Endothelial cell of umbilical vein (primary cell): ENCODE measurements around the gene ZRANB1. TPM values are rescaled to one million over a fixed set of nuclear protein-coding genes. Genes with fewer than 3 reads are reported as not detected.

Source experiments
- BruUV-seq: library from RNA; stranded (reverse); fragments of 400-500 nt; replicated peaks from 2 replicates; lab custom pipeline; 2021; lab: Mats Ljungman, UMichigan
- CTCF ChIA-PET: fragments of 300-600, 350-600 bp; sonication (Branson Sonifier 250); formaldehyde crosslinking; loops from one replicate; lab custom pipeline; 2021; ENCODE audit warnings: antibody characterized with exemption, inconsistent platforms; lab: Charles Lee
- POLR2A ChIA-PET: fragments of 300-600, 350-600 bp; sonication (Branson Sonifier 250); formaldehyde crosslinking; loops from one replicate; lab custom pipeline; 2021; ENCODE audit warnings: antibody characterized with exemption, inconsistent platforms; lab: Charles Lee
- DNase-seq: peaks from one replicate; pipeline ENCODE4 v3.0.0-alpha.2; 2011; ENCODE audit warnings: low read depth, low spot score
- FAIRE-seq: peaks from 2 replicates; lab custom pipeline; 2011; peaks lifted over from hg19 to GRCh38; lab: Jason Lieb, UNC
- H2AFZ ChIP-seq: 2 replicates; pipeline ENCODE4 v1.6.0; 2012; ENCODE audit warnings: low read depth, low read length, control low read depth, inconsistent platforms
- H3K27ac ChIP-seq: 2 replicates; pipeline ENCODE4 v1.5.1; 2011; ENCODE audit warnings: low read depth, mild to moderate bottlenecking, control low read depth, low read length, moderate library complexity; ENCODE audit not compliant: insufficient read depth
- H3K27me3 ChIP-seq, 2 experiments: 2 replicates each; pipeline versions ENCODE4 v1.6.0 to v1.6.1; 2011; ENCODE audit warnings: low read length in 2 of 2, mixed read lengths in 1 of 2; ENCODE audit not compliant: control insufficient read depth in 2 of 2, insufficient read depth in 2 of 2
- H3K36me3 ChIP-seq, 2 experiments: 2 replicates in 1 of 2; 3 replicates in 1 of 2; pipeline ENCODE4 v1.5.1; 2011; ENCODE audit warnings: low read length in 2 of 2, mild to moderate bottlenecking in 1 of 2, moderate library complexity in 1 of 2; ENCODE audit not compliant: control insufficient read depth in 2 of 2, insufficient read depth in 2 of 2; ENCODE audit errors: extremely low read depth in 1 of 2
- H3K4me1 ChIP-seq: 3 replicates; pipeline ENCODE4 v1.5.1; 2011; ENCODE audit warnings: mild to moderate bottlenecking, low read length; ENCODE audit not compliant: control insufficient read depth, insufficient read depth; ENCODE audit errors: extremely low read depth
- H3K4me2 ChIP-seq: 2 replicates; pipeline ENCODE4 v1.6.1; 2011; ENCODE audit warnings: low read length, control low read depth, mixed read lengths; ENCODE audit not compliant: insufficient read depth
- H3K4me3 ChIP-seq, 3 experiments: fragments of 200-600 bp in 1 of 3; sonication (generic), shearing (Covaris generic) in 1 of 3; replicated peaks in 1 of 3; 2 replicates each; pipeline ENCODE4 v1.5.1; 2011 to 2016; ENCODE audit warnings: control low read depth in 3 of 3, low read length in 3 of 3, mild to moderate bottlenecking in 2 of 3, inconsistent platforms in 1 of 3, low read depth in 1 of 3, moderate library complexity in 1 of 3; ENCODE audit not compliant: insufficient read depth in 1 of 3
- H3K79me2 ChIP-seq: 2 replicates; pipeline ENCODE4 v1.6.0; 2012; ENCODE audit warnings: low read length, inconsistent platforms; ENCODE audit not compliant: control insufficient read depth, insufficient read depth
- H3K9ac ChIP-seq: replicated peaks from 2 replicates; pipeline ENCODE3; 2011; ENCODE audit warnings: low read length, control low read depth; ENCODE audit not compliant: insufficient read depth; ENCODE audit errors: extremely low read depth
- H3K9me1 ChIP-seq: replicated peaks from 3 replicates; pipeline ENCODE4 v1.6.0; 2011; ENCODE audit warnings: mild to moderate bottlenecking, low read length; ENCODE audit not compliant: control insufficient read depth, insufficient read depth; ENCODE audit errors: extremely low read depth
- H3K9me3 ChIP-seq: replicated peaks from 2 replicates; pipeline ENCODE4 v1.5.1; 2012; ENCODE audit warnings: low read length, inconsistent platforms; ENCODE audit not compliant: control insufficient read depth, insufficient read depth
- H4K20me1 ChIP-seq: replicated peaks from 2 replicates; pipeline ENCODE3; 2011; ENCODE audit warnings: mild to moderate bottlenecking, low read length; ENCODE audit not compliant: control insufficient read depth, insufficient read depth; ENCODE audit errors: extremely low read depth
- EZH2 ChIP-seq: IDR thresholded peaks from 2 replicates; pipeline ENCODE4 v1.6.1; 2012; ENCODE audit warnings: borderline replicate concordance, low read depth, mild to moderate bottlenecking, moderate library complexity, low read length, inconsistent platforms; ENCODE audit not compliant: severe bottlenecking
- FOS ChIP-seq: IDR thresholded peaks from 2 replicates; pipeline ENCODE4 v1.6.1; 2011; ENCODE audit warnings: mild to moderate bottlenecking, low read length, moderate library complexity, borderline replicate concordance; ENCODE audit not compliant: insufficient read depth
- GATA2 ChIP-seq: IDR thresholded peaks from 2 replicates; pipeline ENCODE4 v1.7.0; 2011; ENCODE audit warnings: low read depth, mild to moderate bottlenecking, moderate library complexity, mixed read lengths, low read length; ENCODE audit not compliant: insufficient read length, insufficient read depth
- JUN ChIP-seq: IDR thresholded peaks from 2 replicates; pipeline ENCODE4 v1.6.1; 2011; ENCODE audit warnings: borderline replicate concordance, low read depth; ENCODE audit not compliant: insufficient read length, insufficient read depth
- MYC ChIP-seq: IDR thresholded peaks from one replicate; pipeline ENCODE4 v1.6.1; 2011; ENCODE audit warnings: mild to moderate bottlenecking, low read depth, low read length
- POLR2A ChIP-seq: IDR thresholded peaks from 2 replicates; pipeline ENCODE4 v1.6.1; 2012; ENCODE audit warnings: low read depth, mild to moderate bottlenecking, control low read depth, low read length
- POLR2AphosphoS5 ChIP-seq: IDR thresholded peaks from 2 replicates; pipeline ENCODE4 v1.6.1; 2012; ENCODE audit warnings: low read depth, mild to moderate bottlenecking, control low read depth, low read length, moderate library complexity; ENCODE audit not compliant: insufficient read depth
- dilution Hi-C: fragments of 300-500 bp; cut with MboI; formaldehyde crosslinking; loops from one replicate; pipeline ENCODE4 v1.15.0; 2019; ENCODE audit warnings: low sequenced_read_pairs; ENCODE audit not compliant: extremely low pct_ligation_motif_present
- intact Hi-C: fragments of 100-400 bp; cut with micrococcal nuclease; formaldehyde crosslinking; loops from one replicate; pipeline ENCODE4 v1.10.0; 2022
- polyA plus RNA-seq, 4 experiments: library from polyadenylated mRNA; depleted of rRNA in 3 of 4; stranded (reverse) in 3 of 4; unstranded in 1 of 4; fragments of >200 nt; gene quantifications; 2 replicates each; pipeline versions ENCODE4 v1.2.1 to v1.2.3, GENCODE V29; 2011 to 2012; ENCODE audit warnings: missing spikeins in 1 of 4
- total RNA-seq: library from RNA; stranded (reverse); gene quantifications from 2 replicates; pipeline ENCODE4 v1.2.3, GENCODE V29; 2021
- TF ChIP-seq, protein P1 (sequence below): IDR thresholded peaks from 2 replicates; pipeline ENCODE4 v1.6.1; 2011; ENCODE audit not compliant: insufficient read depth, insufficient read length
- TF ChIP-seq, protein P2 (sequence below), 2 donors: IDR thresholded peaks; 1 replicate in 1 of 2; 2 replicates in 1 of 2; pipeline ENCODE4 v1.5.1; 2011; ENCODE audit warnings: low read length in 2 of 2, mild to moderate bottlenecking in 2 of 2, moderate library complexity in 2 of 2, control low read depth in 1 of 2, inconsistent platforms in 1 of 2, low read depth in 1 of 2; ENCODE audit not compliant: insufficient read depth in 1 of 2; ENCODE audit errors: extremely low read depth in 1 of 2

Gene ZRANB1
- total and polyA plus RNA-seq, 2 donors (not counting 3 experiments of a cell fraction or from before 2014, with no cell fraction given): 6.2 to 17.7 TPM

DNA sequence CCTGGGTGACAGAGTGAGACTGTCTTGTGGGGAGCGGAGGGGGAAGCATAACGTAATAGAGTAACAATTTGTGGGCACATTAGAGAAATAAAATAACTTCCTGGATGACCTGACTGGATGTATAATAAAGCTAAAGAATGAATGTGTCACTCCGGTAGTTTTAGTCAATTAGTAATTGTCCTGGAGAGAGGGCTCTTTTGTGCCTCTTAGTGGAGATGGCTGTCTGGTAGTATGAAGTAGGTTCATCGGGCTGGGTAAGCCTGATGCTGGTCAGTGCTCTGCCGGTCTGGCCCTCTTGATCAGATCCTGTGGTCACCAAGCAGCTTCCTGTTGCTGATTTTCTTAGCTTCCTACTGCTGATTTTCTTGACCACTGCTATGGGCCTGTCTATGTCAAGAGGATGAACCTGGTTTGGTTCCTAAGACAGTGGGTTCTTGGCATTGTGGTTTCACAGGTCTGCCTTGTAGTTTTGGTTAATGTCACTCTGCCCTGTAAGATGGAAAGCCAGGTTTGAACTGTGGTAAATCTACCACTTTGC is 34.1 kb downstream of the ZRANB1 start:
- Histone ChIP-seq H3K9ac (no peak overlapping the region), H3K4me2 (peak overlapping the region; percentile 9), H3K79me2 (peaks cover 4% of the 10 kb centered on the region), H3K27ac (peak overlapping the region; percentile 56), H3K9me3 (no peaks in the 10 kb centered on the region), H3K27me3 (no peaks in the 10 kb centered on the region), H4K20me1 (peaks cover 15% of the 10 kb centered on the region), H3K4me3 (no peak overlapping the region), H3K36me3 (peaks cover 2 to 4% of the 10 kb centered on the region in 2 experiments), H3K9me1 (no peaks in the 10 kb centered on the region), H2AFZ (no peak overlapping the region), H3K4me1 (peaks cover 16% of the 10 kb centered on the region)
- FAIRE-seq (peak; percentile 90), DNase-seq (peak; percentile 64)
- no TSS peak for BruUV-seq
- intact Hi-C loops: loop anchor here (1.0 to 5.0 kb wide), 4 partner anchors 51 to 444 kb away; partner anchors contain the start of gene EEF1AKMT2
- ChIA-PET CTCF (interaction anchor here (1.0 to 1.6 kb wide), 5 partner anchors 11 to 60 kb away, joined by 3 to 7 read pairs (median 4); no protein-coding TSS in a partner anchor), POLR2A (no interaction called here)
- TF ChIP-seq, protein P1, sequence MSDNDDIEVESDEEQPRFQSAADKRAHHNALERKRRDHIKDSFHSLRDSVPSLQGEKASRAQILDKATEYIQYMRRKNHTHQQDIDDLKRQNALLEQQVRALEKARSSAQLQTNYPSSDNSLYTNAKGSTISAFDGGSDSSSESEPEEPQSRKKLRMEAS: no peak
- TF ChIP-seq MYC: no peak
- TF ChIP-seq, protein P2, sequence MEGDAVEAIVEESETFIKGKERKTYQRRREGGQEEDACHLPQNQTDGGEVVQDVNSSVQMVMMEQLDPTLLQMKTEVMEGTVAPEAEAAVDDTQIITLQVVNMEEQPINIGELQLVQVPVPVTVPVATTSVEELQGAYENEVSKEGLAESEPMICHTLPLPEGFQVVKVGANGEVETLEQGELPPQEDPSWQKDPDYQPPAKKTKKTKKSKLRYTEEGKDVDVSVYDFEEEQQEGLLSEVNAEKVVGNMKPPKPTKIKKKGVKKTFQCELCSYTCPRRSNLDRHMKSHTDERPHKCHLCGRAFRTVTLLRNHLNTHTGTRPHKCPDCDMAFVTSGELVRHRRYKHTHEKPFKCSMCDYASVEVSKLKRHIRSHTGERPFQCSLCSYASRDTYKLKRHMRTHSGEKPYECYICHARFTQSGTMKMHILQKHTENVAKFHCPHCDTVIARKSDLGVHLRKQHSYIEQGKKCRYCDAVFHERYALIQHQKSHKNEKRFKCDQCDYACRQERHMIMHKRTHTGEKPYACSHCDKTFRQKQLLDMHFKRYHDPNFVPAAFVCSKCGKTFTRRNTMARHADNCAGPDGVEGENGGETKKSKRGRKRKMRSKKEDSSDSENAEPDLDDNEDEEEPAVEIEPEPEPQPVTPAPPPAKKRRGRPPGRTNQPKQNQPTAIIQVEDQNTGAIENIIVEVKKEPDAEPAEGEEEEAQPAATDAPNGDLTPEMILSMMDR (IDR thresholded peaks at IDR 0.05; ENCODE audit: extremely low read depth in 1 of 2, insufficient read depth in 1 of 2, low read depth in 1 of 2, low read length in 2 of 2): no peak
- peak; percentile 48 for TF ChIP-seq POLR2AphosphoS5
- peak; percentile 45 for TF ChIP-seq FOS
- peak; percentile 52 for TF ChIP-seq GATA2
- no peak for TF ChIP-seq POLR2A
- peak; percentile 54 for TF ChIP-seq JUN
- no peak for TF ChIP-seq EZH2
- dilution Hi-C loops: no loop called here
